Ovary (tissue), 9 donors: ENCODE data around the gene CCDC50. TPM values are rescaled to one million over a fixed set of nuclear protein-coding genes. Genes with fewer than 3 reads are reported as not detected.

Experiments
- DNase-seq, 5 donors: peaks; one replicate each; pipeline ENCODE4 v3.0.0-alpha.2; 2019 to 2020
- H3K27ac ChIP-seq, 2 donors: fragments of 200-600 bp; one replicate each; pipeline versions ENCODE4 v1.5.1 to v1.8.0; 2019 to 2022
- H3K27me3 ChIP-seq: fragments of 200-600 bp; one replicate; pipeline ENCODE4 v1.8.0; 2022
- H3K36me3 ChIP-seq: fragments of 200-600 bp; sonication (generic); one replicate; pipeline ENCODE4 v1.5.1; 2019
- H3K4me1 ChIP-seq: one replicate; pipeline ENCODE4 v1.8.1; 2013; ENCODE audit warnings: mild to moderate bottlenecking, moderate library complexity; ENCODE audit not compliant: insufficient read depth
- H3K4me3 ChIP-seq: fragments of 200-600 bp; sonication (generic); one replicate; pipeline ENCODE4 v1.5.1; 2017
- H3K9me3 ChIP-seq, 2 donors: fragments of 200-600 bp in 1 of 2; sonication (generic) in 1 of 2; one replicate each; pipeline versions ENCODE4 v1.5.1 to v1.8.1; 2013 to 2019; ENCODE audit warnings: mild to moderate bottlenecking in 1 of 2, moderate library complexity in 1 of 2
- EP300 ChIP-seq: sonication (generic); formaldehyde crosslinking; IDR thresholded peaks from one replicate; pipeline ENCODE4 v1.6.1; 2017; ENCODE audit warnings: antibody characterized with exemption
- POLR2A ChIP-seq: fragments of 450-650 bp; IDR thresholded peaks from one replicate; pipeline ENCODE4 v1.6.1; 2017; ENCODE audit warnings: antibody characterized with exemption, mild to moderate bottlenecking, moderate library complexity
- WGBS, 3 donors: extraction: QIAGEN DNeasy Blood & Tissue Kit in 1 of 3; methylation state at CpG; one replicate each; pipeline versions ENCODE4 v1.1.5 to v1.1.7; 2013 to 2017; 5-methylcytosine and 5-hydroxymethylcytosine counted together
- intact Hi-C, 4 donors: fragments of 100-400 bp; cut with DNase I; formaldehyde crosslinking; loops; one replicate each; pipeline versions ENCODE4 v1.11.0 to v1.15.1; 2022 to 2023
- polyA plus RNA-seq, 2 donors: library from polyadenylated mRNA; stranded (reverse); fragments of 200-250 nt in 1 of 2; fragments of 350-450 nt in 1 of 2; fragmentation: Illumina TruSeq in 1 of 2; extraction: RNeasy Lipid Tissue Mini Kit (QIAGEN cat#74804) in 1 of 2; gene quantifications; one replicate each; pipeline ENCODE4 v1.2.3, GENCODE V29; 2013 to 2014
- total RNA-seq, 7 donors: library from RNA; depleted of rRNA in 2 of 7; stranded (reverse); fragments of >200 nt in 2 of 7; fragmentation: NEBNext Ultra II Directional in 3 of 7; extraction: Animal tissue kit (Norgen Biotek cat#: 25700) in 3 of 7; gene quantifications; one replicate each; pipeline versions ENCODE4 v1.1.0 to v1.2.4, GENCODE V29; 2016 to 2023
- TF ChIP-seq, protein P1 (sequence below), 3 donors: fragments of 450-650 bp in 2 of 3; fragments of 200-600 bp in 1 of 3; IDR thresholded peaks; one replicate each; pipeline versions ENCODE4 v1.5.1 to v1.8.0; 2016 to 2022; ENCODE audit warnings: antibody characterized with exemption in 3 of 3, mild to moderate bottlenecking in 1 of 3
- donor health status: DM: no; HTN: no; CAD: no; lungs with moderate emphysema.
- donor health status: DM: no; HTN: no; CAD: no.
- donor health status: Bipolar disorder and iron deficiency.
- donor health status: DM: yes; HTN: yes; CAD: no.
- donor health status: DM: no; HTN: no; CAD: no.
- donor health status: DM: yes; HTN: yes; CAD: no.

The CCDC50 gene
- total and polyA plus RNA-seq, 9 donors: 39.6 to 85.9 (median 75.2) TPM

DNA sequence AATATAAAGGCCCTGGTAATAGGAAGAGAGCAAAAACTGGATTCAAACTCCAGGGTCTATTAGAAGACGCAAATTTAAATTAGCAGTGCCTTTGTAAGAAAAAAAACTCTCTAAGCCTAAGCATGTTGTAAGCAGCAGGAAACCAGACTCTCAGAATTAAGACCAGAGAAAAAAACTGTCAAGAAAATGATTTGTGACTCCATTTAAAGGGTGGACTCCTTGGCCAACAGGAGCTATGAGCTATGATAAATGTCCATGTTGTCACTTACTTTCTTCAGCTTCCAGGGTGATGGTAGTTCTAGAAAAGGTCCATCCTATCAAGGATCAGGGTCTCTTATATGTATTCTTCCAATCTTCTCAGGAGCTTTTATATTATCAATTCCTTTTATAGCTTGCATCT lies 34.9 kb upstream of the CCDC50 start:
- intact Hi-C loops: no loop called here
- H3K9me3 ChIP-seq: no peaks in the 10 kb centered on the region
- no peaks in the 10 kb centered on the region for H3K36me3 ChIP-seq
- no peak overlapping the region for H3K4me3 ChIP-seq
- no peaks in the 10 kb centered on the region for H3K4me1 ChIP-seq
- no peaks in the 10 kb centered on the region for H3K27me3 ChIP-seq
- TF ChIP-seq, protein P1, sequence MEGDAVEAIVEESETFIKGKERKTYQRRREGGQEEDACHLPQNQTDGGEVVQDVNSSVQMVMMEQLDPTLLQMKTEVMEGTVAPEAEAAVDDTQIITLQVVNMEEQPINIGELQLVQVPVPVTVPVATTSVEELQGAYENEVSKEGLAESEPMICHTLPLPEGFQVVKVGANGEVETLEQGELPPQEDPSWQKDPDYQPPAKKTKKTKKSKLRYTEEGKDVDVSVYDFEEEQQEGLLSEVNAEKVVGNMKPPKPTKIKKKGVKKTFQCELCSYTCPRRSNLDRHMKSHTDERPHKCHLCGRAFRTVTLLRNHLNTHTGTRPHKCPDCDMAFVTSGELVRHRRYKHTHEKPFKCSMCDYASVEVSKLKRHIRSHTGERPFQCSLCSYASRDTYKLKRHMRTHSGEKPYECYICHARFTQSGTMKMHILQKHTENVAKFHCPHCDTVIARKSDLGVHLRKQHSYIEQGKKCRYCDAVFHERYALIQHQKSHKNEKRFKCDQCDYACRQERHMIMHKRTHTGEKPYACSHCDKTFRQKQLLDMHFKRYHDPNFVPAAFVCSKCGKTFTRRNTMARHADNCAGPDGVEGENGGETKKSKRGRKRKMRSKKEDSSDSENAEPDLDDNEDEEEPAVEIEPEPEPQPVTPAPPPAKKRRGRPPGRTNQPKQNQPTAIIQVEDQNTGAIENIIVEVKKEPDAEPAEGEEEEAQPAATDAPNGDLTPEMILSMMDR (IDR thresholded peaks at IDR 0.05): no peak
- TF ChIP-seq POLR2A (no peak), EP300 (no peak)
- no peak overlapping the region for H3K27ac ChIP-seq
- WGBS, 3 donors: 97 to 100% (median 99%) methylated on average over 1 of the region's 1 CpG
- DNase-seq: no peak

DNA sequence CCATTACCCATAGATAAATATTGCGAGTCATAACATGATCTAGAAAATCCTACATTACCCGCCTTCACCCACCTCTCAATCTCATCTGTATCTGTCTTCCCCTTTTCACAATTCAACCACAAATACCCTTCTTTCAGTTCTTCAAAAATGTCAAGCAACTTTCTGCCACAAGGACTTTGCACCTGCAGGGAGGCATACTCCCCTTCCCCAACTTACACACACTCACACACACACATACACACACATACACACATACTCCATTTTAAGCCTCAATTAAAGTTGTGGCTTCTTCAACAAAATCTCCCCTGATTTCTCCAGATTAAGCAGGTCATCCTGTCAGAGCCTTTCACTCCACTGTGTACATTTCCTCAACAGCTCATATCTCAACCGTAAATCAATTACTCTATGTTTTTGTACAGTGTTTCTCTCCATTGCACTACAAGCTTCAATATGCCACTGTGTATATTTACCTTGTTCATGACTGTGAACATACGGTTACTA lies 33.1 kb upstream of the CCDC50 start:
- TF ChIP-seq POLR2A (no peak), EP300 (no peak)
- TF ChIP-seq, protein P1 (IDR thresholded peaks at IDR 0.05): no peak
- no peaks in the 10 kb centered on the region for H3K27me3 ChIP-seq
- DNase-seq: no peak
- no peaks in the 10 kb centered on the region for H3K36me3 ChIP-seq
- no peak overlapping the region for H3K27ac ChIP-seq
- no peaks in the 10 kb centered on the region for H3K4me1 ChIP-seq
- H3K4me3 ChIP-seq: no peak overlapping the region
- no peaks in the 10 kb centered on the region for H3K9me3 ChIP-seq
- WGBS, 3 donors: 67 to 85% (median 75%) methylated on average over 4 of the region's 4 CpGs
- intact Hi-C loops: no loop called here

DNA sequence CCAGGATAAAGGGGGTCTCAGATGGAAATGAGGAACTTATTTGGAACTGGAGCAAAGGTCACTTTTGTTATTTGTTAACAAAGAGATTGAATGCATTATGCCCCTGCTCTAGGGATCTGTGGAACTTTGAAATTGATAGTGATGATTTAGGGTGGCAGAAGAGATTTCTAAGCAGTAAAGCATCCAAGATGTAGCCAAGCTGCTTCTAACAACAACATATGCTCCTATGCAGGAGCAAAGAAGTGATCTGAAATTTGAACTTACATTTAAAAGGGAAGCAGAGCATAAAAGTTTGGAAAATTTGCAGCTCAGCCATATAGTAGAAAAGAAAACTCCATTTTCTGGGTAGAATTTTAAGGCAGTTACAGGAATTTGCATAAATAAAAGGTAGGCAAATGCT lies 30.3 kb upstream of the CCDC50 start:
- H3K4me3 ChIP-seq: no peak overlapping the region
- intact Hi-C loops: no loop called here
- no peaks in the 10 kb centered on the region for H3K27me3 ChIP-seq
- no peaks in the 10 kb centered on the region for H3K36me3 ChIP-seq
- H3K9me3 ChIP-seq: no peaks in the 10 kb centered on the region
- H3K27ac ChIP-seq: no peak overlapping the region
- DNase-seq: no peak
- H3K4me1 ChIP-seq: no peaks in the 10 kb centered on the region
- TF ChIP-seq EP300 (no peak), POLR2A (no peak)
- TF ChIP-seq, protein P1 (IDR thresholded peaks at IDR 0.05): no peak

DNA sequence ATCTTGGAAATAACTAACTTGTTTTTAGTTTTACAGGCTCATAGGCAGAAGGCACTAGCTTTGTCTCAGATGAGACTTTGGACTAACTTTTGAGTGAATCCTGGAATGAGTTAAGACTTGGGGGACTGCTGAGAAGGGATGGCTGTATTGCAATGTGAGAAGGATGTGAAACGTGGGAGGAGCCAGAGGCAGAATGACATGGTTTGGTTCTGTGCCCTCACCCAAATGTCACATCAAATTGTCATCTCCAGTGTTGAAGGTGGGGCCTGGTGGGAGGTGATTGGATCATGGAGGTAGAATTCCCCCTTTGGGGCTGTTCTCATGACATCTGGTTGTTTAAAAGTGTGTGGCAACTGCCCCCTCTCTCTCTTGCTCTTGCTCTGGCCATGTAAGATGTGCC lies 28.8 kb upstream of the CCDC50 start:
- Histone ChIP-seq H3K27me3 (no peaks in the 10 kb centered on the region), H3K27ac (no peak overlapping the region), H3K36me3 (no peaks in the 10 kb centered on the region), H3K9me3 (no peaks in the 10 kb centered on the region), H3K4me1 (no peaks in the 10 kb centered on the region), H3K4me3 (no peak overlapping the region)
- TF ChIP-seq POLR2A (no peak), EP300 (no peak)
- TF ChIP-seq, protein P1 (IDR thresholded peaks at IDR 0.05): no peak
- intact Hi-C loops: no loop called here
- WGBS, 3 donors: 58 to 66% (median 63%) methylated on average over 1 of the region's 1 CpG
- no peak for DNase-seq
